ENCODE data around the gene ADH1C. TPM values are rescaled to one million over a fixed set of nuclear protein-coding genes. Genes with fewer than 3 reads are reported as not detected.

The ADH1C gene
- total RNA-seq, 1 experiment from 2014 or later = not detected

- Histone ChIP-seq H3K4me1 (ENCODE audit: control insufficient read depth, insufficient read depth, low read length) (no peaks in the 10 kb centered on the region), H3K9me3 (ENCODE audit: control insufficient read depth, insufficient read depth, low read depth, low read length) (no peaks in the 10 kb centered on the region), H3K27ac (ENCODE audit: low read length) (no peak overlapping the region), H3K36me3 (ENCODE audit: control insufficient read depth, insufficient read depth, low read length) (no peaks in the 10 kb centered on the region), H3K27me3 (ENCODE audit: control insufficient read depth, insufficient read depth, low read length) (no peaks in the 10 kb centered on the region), H3K4me3 (ENCODE audit: low read depth in 2 of 2, low read length in 2 of 2) (no peak overlapping the region)
- no peak for ATAC-seq
- CTCF ChIA-PET = no interaction called here
- POLR2A ChIA-PET = no interaction called here
- TF ChIP-seq POLR2AphosphoS5 (IDR thresholded peaks at IDR 0.05; ENCODE audit: low read depth, low read length) = no peak
- no peak for TF ChIP-seq CTCF (IDR thresholded peaks at IDR 0.05)
- TF ChIP-seq TCF7L2 (IDR thresholded peaks at IDR 0.05; ENCODE audit: low read depth, low read length) = no peak
- TF ChIP-seq REST (IDR thresholded peaks at IDR 0.05; ENCODE audit: insufficient read depth in 1 of 2, low read depth in 2 of 2, low read length in 1 of 2) = no peak
- no peak for TF ChIP-seq SIN3A (IDR thresholded peaks at IDR 0.05; ENCODE audit: borderline replicate concordance, insufficient read depth, low read depth, low read length)
- no TSS peak for BruUV-seq (replicated peaks)
- in situ Hi-C loops (cut with HindIII; ENCODE audit: low pct_unique_long_range_greater_than_20kb, low sequenced_read_pairs) = no loop called here
- intact Hi-C loops (cut with micrococcal nuclease; ENCODE audit: unreplicated experiment) = no loop called here
- DNase-seq (ENCODE audit: low read depth, low spot score) = no peak
Measured at GRCh38 chr4:99293357-99293756, 59.2 kb downstream of the ADH1C start.

- CTCF ChIA-PET = no interaction called here
- intact Hi-C loops (cut with micrococcal nuclease; ENCODE audit: unreplicated experiment) = no loop called here
- Histone ChIP-seq H3K36me3 (ENCODE audit: control insufficient read depth, insufficient read depth, low read length) (no peaks in the 10 kb centered on the region), H3K27ac (ENCODE audit: low read length) (no peak within 1 kb of the TSS), H3K27me3 (ENCODE audit: control insufficient read depth, insufficient read depth, low read length) (no peaks in the 10 kb centered on the region), H3K4me3 (ENCODE audit: low read depth in 2 of 2, low read length in 2 of 2) (no peak within 1 kb of the TSS), H3K9me3 (ENCODE audit: control insufficient read depth, insufficient read depth, low read depth, low read length) (no peaks in the 10 kb centered on the region), H3K4me1 (ENCODE audit: control insufficient read depth, insufficient read depth, low read length) (no peaks in the 10 kb centered on the region)
- no peak for DNase-seq (ENCODE audit: low read depth, low spot score)
- POLR2A ChIA-PET = no interaction called here
- no TSS peak for BruUV-seq (replicated peaks)
- no peak for ATAC-seq
- no peak for TF ChIP-seq POLR2AphosphoS5 (IDR thresholded peaks at IDR 0.05; ENCODE audit: low read depth, low read length)
- TF ChIP-seq CTCF (IDR thresholded peaks at IDR 0.05) = no peak
- no peak for TF ChIP-seq TCF7L2 (IDR thresholded peaks at IDR 0.05; ENCODE audit: low read depth, low read length)
- TF ChIP-seq SIN3A (IDR thresholded peaks at IDR 0.05; ENCODE audit: borderline replicate concordance, insufficient read depth, low read depth, low read length) = no peak
- TF ChIP-seq REST (IDR thresholded peaks at IDR 0.05; ENCODE audit: insufficient read depth in 1 of 2, low read depth in 2 of 2, low read length in 1 of 2) = no peak
- in situ Hi-C loops (cut with HindIII; ENCODE audit: low pct_unique_long_range_greater_than_20kb, low sequenced_read_pairs) = no loop called here
Measured at GRCh38 chr4:99290848-99291786, 61.4 kb downstream of the ADH1C start, which contains the start of gene ADH1A. Gene ADH1A (minus strand): TSS chr4:99290985. CDS start chr4:99290914, 71 bp downstream.
